H1 (cell line): Measurements from ENCODE around the gene OTOGL. TPM values are rescaled to one million over a fixed set of nuclear protein-coding genes. Genes with fewer than 3 reads are reported as not detected.

ENCODE experiments used
- CTCF ChIA-PET: fragments of 300-600 bp; sonication (Branson Sonifier 250); formaldehyde crosslinking; loops from one replicate; lab custom pipeline; 2021; ENCODE audit not compliant: partially characterized antibody; lab: Charles Lee
- POLR2A ChIA-PET: fragments of 300-600 bp; sonication (Branson Sonifier 250); formaldehyde crosslinking; loops from one replicate; lab custom pipeline; 2021; ENCODE audit warnings: inconsistent platforms; ENCODE audit not compliant: partially characterized antibody; lab: Charles Lee
- DNase-seq, 2 experiments: peaks; one replicate each; pipeline versions ENCODE4 v3.0.0 to v3.0.0-alpha.2; 2010 to 2022; ENCODE audit warnings: low spot score in 2 of 2, low read depth in 1 of 2, mixed read lengths in 1 of 2
- FAIRE-seq: peaks from 2 replicates; lab custom pipeline; 2011; peaks lifted over from hg19 to GRCh38; lab: Jason Lieb, UNC
- H2AFZ ChIP-seq: 2 replicates; pipeline ENCODE4 v1.8.1; 2012; ENCODE audit warnings: low read length, inconsistent platforms
- H2AK5ac ChIP-seq: 2 replicates; pipeline ENCODE4 v1.6.1; 2013; ENCODE audit warnings: low read depth, low read length
- H2BK120ac ChIP-seq: replicated peaks from 2 replicates; pipeline ENCODE3; 2013; ENCODE audit warnings: low read depth, low read length, inconsistent platforms
- H2BK12ac ChIP-seq: 2 replicates; pipeline ENCODE4 v1.6.1; 2013; ENCODE audit warnings: low read depth, low read length
- H2BK15ac ChIP-seq: 2 replicates; pipeline ENCODE4 v1.6.1; 2013; ENCODE audit warnings: low read length
- H2BK20ac ChIP-seq: 2 replicates; pipeline ENCODE4 v1.6.1; 2013; ENCODE audit warnings: low read length
- H2BK5ac ChIP-seq: 2 replicates; pipeline ENCODE4 v1.6.1; 2013; ENCODE audit warnings: low read depth, low read length
- H3K14ac ChIP-seq: 2 replicates; pipeline ENCODE4 v1.6.1; 2013; ENCODE audit warnings: inconsistent platforms; ENCODE audit not compliant: insufficient read length
- H3K18ac ChIP-seq: 2 replicates; pipeline ENCODE4 v1.6.1; 2013; ENCODE audit warnings: low read length; ENCODE audit errors: extremely low read depth
- H3K23ac ChIP-seq: 2 replicates; pipeline ENCODE4 v1.6.1; 2013; ENCODE audit warnings: inconsistent platforms; ENCODE audit not compliant: insufficient read length
- H3K23me2 ChIP-seq: 2 replicates; pipeline ENCODE4 v1.6.1; 2013; ENCODE audit warnings: low read depth, low read length
- H3K27ac ChIP-seq: 2 replicates; pipeline ENCODE4 v1.6.1; 2011; ENCODE audit warnings: low read depth, low read length, inconsistent platforms
- H3K27me3 ChIP-seq, 4 experiments: replicated peaks in 1 of 4; 1 replicate in 1 of 4; 2 replicates in 3 of 4; pipeline versions ENCODE4 v1.6.1 to v1.8.1; 2011 to 2013; ENCODE audit warnings: low read length in 3 of 4, mild to moderate bottlenecking in 3 of 4, inconsistent platforms in 2 of 4, mixed read lengths in 2 of 4, moderate library complexity in 1 of 4; ENCODE audit not compliant: control insufficient read depth in 3 of 4, insufficient read depth in 3 of 4; ENCODE audit errors: extremely low read depth in 1 of 4
- H3K36me3 ChIP-seq, 4 experiments: 2 replicates each; pipeline versions ENCODE4 v1.6.1 to v1.8.1; 2011 to 2013; ENCODE audit warnings: mild to moderate bottlenecking in 4 of 4, low read length in 3 of 4, moderate library complexity in 2 of 4, control low read depth in 1 of 4, inconsistent platforms in 1 of 4; ENCODE audit not compliant: insufficient read depth in 4 of 4, control insufficient read depth in 2 of 4
- H3K4ac ChIP-seq: replicated peaks from 2 replicates; pipeline ENCODE3; 2013; ENCODE audit warnings: low read length, low read depth, mixed read lengths, inconsistent platforms; ENCODE audit not compliant: insufficient read length
- H3K4me1 ChIP-seq, 4 experiments: replicated peaks in 1 of 4; 1 replicate in 1 of 4; 2 replicates in 3 of 4; pipeline versions ENCODE4 v1.6.1 to v1.8.1; 2011 to 2013; ENCODE audit warnings: low read length in 3 of 4, inconsistent platforms in 2 of 4, mixed read lengths in 1 of 4; ENCODE audit not compliant: insufficient read depth in 4 of 4, control insufficient read depth in 3 of 4
- H3K4me2 ChIP-seq, 2 experiments: 2 replicates each; pipeline versions ENCODE4 v1.6.1 to v1.8.1; 2011 to 2013; ENCODE audit warnings: low read depth in 2 of 2, low read length in 2 of 2, control low read depth in 1 of 2, inconsistent platforms in 1 of 2, mild to moderate bottlenecking in 1 of 2; ENCODE audit not compliant: insufficient read depth in 1 of 2
- H3K4me3 ChIP-seq, 4 experiments: fragments of 200-600, 300-600 bp in 1 of 4; sonication (generic), shearing (Covaris generic), sonication (Bioruptor Twin) in 1 of 4; 2 replicates each; pipeline versions ENCODE4 v1.5.1 to v1.8.1; 2011 to 2016; ENCODE audit warnings: low read length in 4 of 4, low read depth in 3 of 4, control low read depth in 2 of 4, inconsistent platforms in 2 of 4, mild to moderate bottlenecking in 2 of 4, mixed read lengths in 1 of 4, moderate library complexity in 1 of 4; ENCODE audit not compliant: insufficient read depth in 2 of 4; ENCODE audit errors: extremely low read depth in 1 of 4
- H3K56ac ChIP-seq: replicated peaks from 2 replicates; pipeline ENCODE3; 2013; ENCODE audit warnings: low read depth, mild to moderate bottlenecking, mixed read lengths, low read length, inconsistent platforms; ENCODE audit not compliant: insufficient read length
- H3K79me1 ChIP-seq: 2 replicates; pipeline ENCODE4 v1.6.1; 2013; ENCODE audit warnings: low read depth, low read length, control low read depth
- H3K79me2 ChIP-seq, 2 experiments: 2 replicates each; pipeline versions ENCODE4 v1.6.1 to v1.8.1; 2012 to 2013; ENCODE audit warnings: low read length in 2 of 2, mild to moderate bottlenecking in 2 of 2, inconsistent platforms in 1 of 2; ENCODE audit not compliant: insufficient read depth in 2 of 2, control insufficient read depth in 1 of 2
- H3K9ac ChIP-seq, 4 experiments: replicated peaks in 1 of 4; 1 replicate in 1 of 4; 2 replicates in 3 of 4; pipeline versions ENCODE4 v1.6.1 to v1.8.1; 2011 to 2013; ENCODE audit warnings: low read depth in 3 of 4, low read length in 3 of 4, control low read depth in 2 of 4, mild to moderate bottlenecking in 2 of 4, moderate library complexity in 2 of 4, inconsistent platforms in 1 of 4; ENCODE audit errors: extremely low read depth in 1 of 4
- H3K9me3 ChIP-seq, 2 experiments: 2 replicates each; pipeline versions ENCODE4 v1.6.1 to v1.8.1; 2012 to 2013; ENCODE audit warnings: mild to moderate bottlenecking in 2 of 2, moderate library complexity in 2 of 2, control low read depth in 1 of 2, inconsistent platforms in 1 of 2, low read depth in 1 of 2, low read length in 1 of 2, mixed read lengths in 1 of 2; ENCODE audit not compliant: insufficient read depth in 2 of 2
- H4K20me1 ChIP-seq, 2 experiments: replicated peaks in 1 of 2; 2 replicates each; pipeline versions ENCODE3 to v1.8.1; 2011 to 2013; ENCODE audit warnings: inconsistent platforms in 2 of 2, low read length in 2 of 2, mild to moderate bottlenecking in 1 of 2; ENCODE audit not compliant: insufficient read depth in 2 of 2, control insufficient read depth in 1 of 2
- H4K5ac ChIP-seq: 2 replicates; pipeline ENCODE4 v1.6.1; 2013; ENCODE audit warnings: low read length, low read depth, mixed read lengths, inconsistent platforms; ENCODE audit not compliant: insufficient read length
- H4K8ac ChIP-seq: 2 replicates; pipeline ENCODE4 v1.8.0; 2013; ENCODE audit warnings: mild to moderate bottlenecking, moderate library complexity, low read length, inconsistent platforms; ENCODE audit not compliant: insufficient read depth; ENCODE audit errors: extremely low read depth
- H4K91ac ChIP-seq: replicated peaks from 2 replicates; pipeline ENCODE3; 2013; ENCODE audit warnings: low read length, mixed read lengths, inconsistent platforms; ENCODE audit not compliant: insufficient read length
- BRCA1 ChIP-seq: IDR thresholded peaks from 2 replicates; pipeline ENCODE4 v1.6.1; 2012; ENCODE audit warnings: low read depth, low read length, improper control_type of control experiment
- CBX8 ChIP-seq: fragments of 300-800, 300-1000 bp; sonication (generic); IDR thresholded peaks from 2 replicates; pipeline ENCODE4 v1.7.1; 2016; ENCODE audit warnings: low read depth, low read length, borderline replicate concordance
- HDAC6 ChIP-seq: IDR thresholded peaks from one replicate; pipeline ENCODE4 v1.7.1; 2012; ENCODE audit warnings: low read depth, mild to moderate bottlenecking, inconsistent platforms, low read length, moderate library complexity
- NRF1 ChIP-seq: IDR thresholded peaks from 2 replicates; pipeline ENCODE4 v1.6.1; 2011; ENCODE audit warnings: mild to moderate bottlenecking, low read depth, low read length, improper control_type of control experiment
- POLR2AphosphoS5 ChIP-seq: IDR thresholded peaks from 2 replicates; pipeline ENCODE4 v1.6.1; 2011; ENCODE audit warnings: low read depth, low read length
- RAD21 ChIP-seq, 2 experiments: IDR thresholded peaks in 1 of 2; conservative IDR thresholded peaks in 1 of 2; 2 replicates each; pipeline ENCODE4 v1.6.1; 2011; ENCODE audit warnings: low read depth in 2 of 2, low read length in 2 of 2, improper control_type of control experiment in 1 of 2, inconsistent platforms in 1 of 2, mild to moderate bottlenecking in 1 of 2, moderate library complexity in 1 of 2
- SUZ12 ChIP-seq: fragments of 200-600 bp; sonication (generic); IDR thresholded peaks from 2 replicates; pipeline ENCODE4 v1.6.1; 2012; ENCODE audit warnings: mild to moderate bottlenecking, inconsistent platforms, low read length, moderate library complexity, mixed read lengths
- TAF1 ChIP-seq: IDR thresholded peaks from 2 replicates; pipeline ENCODE4 v1.6.1; 2011; ENCODE audit warnings: mild to moderate bottlenecking, low read depth, low read length
- WGBS, 2 experiments: shearing (Covaris generic) in 1 of 2; methylation state at CpG; one replicate each; pipeline versions ENCODE4 v1.1.6 to v1.1.7; 2013 to 2015; ENCODE audit warnings: low lambda C conversion rate in 2 of 2, mixed read lengths in 2 of 2, inconsistent platforms in 1 of 2, low coverage in 1 of 2, missing lambda C conversion rate in 1 of 2; ENCODE audit not compliant: insufficient replicate concordance in 2 of 2, insufficient coverage in 1 of 2, insufficient read length in 1 of 2; ENCODE audit errors: extremely low coverage in 1 of 2, missing lambda C conversion rate in 1 of 2; 5-methylcytosine and 5-hydroxymethylcytosine counted together
- polyA plus RNA-seq, 7 experiments: library from polyadenylated mRNA; depleted of rRNA in 3 of 7; stranded (reverse) in 5 of 7; unstranded in 2 of 7; fragments of >200 nt in 5 of 7; fragments of 200-250 nt in 2 of 7; gene quantifications; 1 replicate in 5 of 7; 2 replicates in 1 of 7; 4 replicates in 1 of 7; pipeline versions ENCODE4 v1.2.1 to v1.2.3, GENCODE V29; 2011 to 2013; ENCODE audit warnings: missing spikeins in 2 of 7, mixed read lengths in 2 of 7
- total RNA-seq: library from RNA; stranded (reverse); fragmentation: NEBNext Ultra II Directional; extraction: Animal tissue kit (Norgen Biotek cat#: 25700); gene quantifications from 2 replicates; pipeline ENCODE4 v1.2.1, GENCODE V29; 2021
- TF ChIP-seq, protein P1 (sequence below): IDR thresholded peaks from 2 replicates; pipeline ENCODE4 v1.6.1; 2011; ENCODE audit warnings: low read depth, mild to moderate bottlenecking, low read length; ENCODE audit not compliant: insufficient read depth
- TF ChIP-seq, protein P2 (sequence below): IDR thresholded peaks from 2 replicates; pipeline ENCODE4 v1.6.1; 2011; ENCODE audit warnings: low read length, improper control_type of control experiment

Gene OTOGL
- total and polyA plus RNA-seq, 2 of the 8 experiments (the other 6 are each of a cell fraction or from before 2014, with no cell fraction given) = 0.12 to 0.17 TPM

DNA sequence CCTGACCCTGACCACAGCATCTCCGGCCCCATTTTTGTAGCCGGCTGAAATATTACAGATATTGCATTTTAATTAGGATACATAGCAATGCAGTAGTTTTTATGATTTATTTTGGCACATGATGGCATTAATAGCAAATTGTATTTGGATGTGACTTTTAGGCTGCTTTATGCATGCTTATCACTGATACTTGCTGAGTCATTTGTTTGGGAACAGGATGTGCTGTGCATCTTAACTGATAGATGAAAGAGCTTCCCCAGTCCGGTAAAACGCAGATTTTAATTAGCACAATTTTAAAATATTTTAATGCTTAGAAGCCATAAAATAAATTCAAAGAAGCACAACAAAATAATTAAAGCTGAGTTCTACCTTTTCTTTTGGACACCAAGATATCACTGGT is 90.7 kb downstream of the OTOGL start:
- H4K8ac ChIP-seq = no peak overlapping the region
- no peaks in the 10 kb centered on the region for H3K79me2 ChIP-seq
- no peak overlapping the region for H3K23ac ChIP-seq
- DNase-seq = no peak
- H4K20me1 ChIP-seq = no peaks in the 10 kb centered on the region
- H3K4ac ChIP-seq = no peak overlapping the region
- POLR2A ChIA-PET = no interaction called here
- no peak overlapping the region for H3K27ac ChIP-seq
- no peak overlapping the region for H2BK15ac ChIP-seq
- H2BK120ac ChIP-seq = no peak overlapping the region
- no peak overlapping the region for H3K14ac ChIP-seq
- H2BK20ac ChIP-seq = no peak overlapping the region
- H3K79me1 ChIP-seq = no peaks in the 10 kb centered on the region
- H4K91ac ChIP-seq = no peak overlapping the region
- H4K5ac ChIP-seq = no peak overlapping the region
- H3K9ac ChIP-seq = no peak overlapping the region
- no peak overlapping the region for H3K18ac ChIP-seq
- no peak overlapping the region for H3K4me3 ChIP-seq
- no peak overlapping the region for H2AK5ac ChIP-seq
- no peak overlapping the region for H2AFZ ChIP-seq
- CTCF ChIA-PET = interaction anchor here (0.5 to 2.8 kb wide), 4 partner anchors 10 to 734 kb away, joined by 3 to 13 read pairs (median 4); no protein-coding TSS in a partner anchor
- H2BK5ac ChIP-seq = no peak overlapping the region
- no peaks in the 10 kb centered on the region for H3K27me3 ChIP-seq
- H3K4me2 ChIP-seq = no peak overlapping the region
- H2BK12ac ChIP-seq = no peak overlapping the region
- TF ChIP-seq NRF1 (no peak), SUZ12 (no peak), POLR2AphosphoS5 (no peak), CBX8 (no peak), TAF1 (no peak), HDAC6 (no peak), RAD21 (IDR thresholded peaks at IDR 0.05 in 1 of 2, conservative IDR thresholded peaks at IDR 0.05 in 1 of 2; ENCODE audit: low read depth in 2 of 2, low read length in 2 of 2) (no peak), BRCA1 (no peak)
- TF ChIP-seq, protein P1, sequence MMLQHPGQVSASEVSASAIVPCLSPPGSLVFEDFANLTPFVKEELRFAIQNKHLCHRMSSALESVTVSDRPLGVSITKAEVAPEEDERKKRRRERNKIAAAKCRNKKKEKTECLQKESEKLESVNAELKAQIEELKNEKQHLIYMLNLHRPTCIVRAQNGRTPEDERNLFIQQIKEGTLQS = no peak
- TF ChIP-seq, protein P2, sequence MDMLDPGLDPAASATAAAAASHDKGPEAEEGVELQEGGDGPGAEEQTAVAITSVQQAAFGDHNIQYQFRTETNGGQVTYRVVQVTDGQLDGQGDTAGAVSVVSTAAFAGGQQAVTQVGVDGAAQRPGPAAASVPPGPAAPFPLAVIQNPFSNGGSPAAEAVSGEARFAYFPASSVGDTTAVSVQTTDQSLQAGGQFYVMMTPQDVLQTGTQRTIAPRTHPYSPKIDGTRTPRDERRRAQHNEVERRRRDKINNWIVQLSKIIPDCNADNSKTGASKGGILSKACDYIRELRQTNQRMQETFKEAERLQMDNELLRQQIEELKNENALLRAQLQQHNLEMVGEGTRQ = no peak
- TF ChIP-seq, all 59 proteins: peak for 0
- no peaks in the 10 kb centered on the region for H3K36me3 ChIP-seq
- H3K4me1 ChIP-seq = 0 out of 7 replicates have a peak, but pooled peaks cover 0 to 2% (median 0%) of the 10 kb centered on the region in 4 experiments
- WGBS, 2 experiments = 95% methylated on average over 4 of the region's 4 CpGs; no CpG with 5 or more reads in 1 of the 2 experiments
- no peak for FAIRE-seq
- H3K23me2 ChIP-seq = no peaks in the 10 kb centered on the region
- H3K56ac ChIP-seq = no peak overlapping the region
- no peaks in the 10 kb centered on the region for H3K9me3 ChIP-seq
